Parathyroid adenoma (tissue), 2 donors: Measurements from ENCODE around the gene CACNA1A.

Experiments
- H2AFZ ChIP-seq: fragments of 300-600 bp; sonication (generic); one replicate; pipeline ENCODE4 v1.7.0; 2017; ENCODE audit warnings: antibody characterized with exemption, mild to moderate bottlenecking
- H3K27ac ChIP-seq: fragments of 300-600 bp; sonication (generic); one replicate; pipeline ENCODE4 v1.7.0; 2017
- H3K27me3 ChIP-seq: fragments of 300-600 bp; sonication (generic); one replicate; pipeline ENCODE4 v1.7.0; 2017; ENCODE audit warnings: low read length; ENCODE audit not compliant: control insufficient read depth, insufficient read depth
- H3K36me3 ChIP-seq: fragments of 300-600 bp; sonication (generic); one replicate; pipeline ENCODE4 v1.7.0; 2017; ENCODE audit warnings: low read length; ENCODE audit not compliant: control insufficient read depth, insufficient read depth
- H3K4me1 ChIP-seq: fragments of 300-600 bp; sonication (generic); one replicate; pipeline ENCODE4 v1.7.0; 2017; ENCODE audit warnings: control low read depth
- H3K4me2 ChIP-seq: fragments of 300-600 bp; sonication (generic); one replicate; pipeline ENCODE4 v1.7.0; 2017; ENCODE audit warnings: low read length
- H3K4me3 ChIP-seq: fragments of 300-600 bp; sonication (generic); one replicate; pipeline ENCODE4 v1.7.0; 2017; ENCODE audit warnings: low read depth, low read length
- H3K79me2 ChIP-seq: fragments of 300-600 bp; sonication (generic); one replicate; pipeline ENCODE4 v1.7.0; 2017; ENCODE audit warnings: control low read depth
- H3K9ac ChIP-seq: fragments of 300-600 bp; sonication (generic); one replicate; pipeline ENCODE4 v1.7.0; 2017; ENCODE audit warnings: mild to moderate bottlenecking
- H3K9me3 ChIP-seq: fragments of 300-600 bp; sonication (generic); one replicate; pipeline ENCODE4 v1.7.0; 2017; ENCODE audit warnings: low read length; ENCODE audit not compliant: control insufficient read depth
- CTCF ChIP-seq: fragments of 300-600 bp; sonication (generic); IDR thresholded peaks from one replicate; pipeline ENCODE4 v1.7.0; 2017; ENCODE audit warnings: antibody characterized with exemption, mild to moderate bottlenecking
- donor health status: primary hyperparathyroidism.

CACNA1A gene

DNA sequence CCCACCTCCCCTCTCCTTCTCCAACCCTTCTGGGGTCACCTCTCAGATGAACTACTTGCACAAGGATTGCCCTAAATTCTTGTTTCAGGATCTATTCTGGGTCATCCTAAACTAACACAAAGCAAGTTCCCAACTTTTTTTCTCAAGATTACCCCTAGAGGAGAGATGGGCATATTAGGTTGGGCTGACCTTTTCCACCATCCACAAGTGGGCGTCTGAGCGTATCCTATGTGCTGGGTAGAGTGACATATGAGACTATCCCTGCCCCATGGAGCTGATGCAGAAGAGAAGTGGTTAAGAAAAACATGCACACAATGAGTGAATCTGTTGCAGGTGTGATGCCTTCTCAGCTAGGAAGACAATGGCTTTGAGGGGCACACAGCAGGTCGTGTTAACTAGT, 132.7 kb downstream of the CACNA1A start:
- Histone ChIP-seq H3K36me3 (no peaks in the 10 kb centered on the region), H3K27ac (no peak overlapping the region), H3K9ac (no peak overlapping the region), H3K27me3 (no peaks in the 10 kb centered on the region), H3K4me1 (no peaks in the 10 kb centered on the region), H3K79me2 (no peaks in the 10 kb centered on the region), H3K9me3 (no peaks in the 10 kb centered on the region), H3K4me3 (no peak overlapping the region), H2AFZ (no peak overlapping the region), H3K4me2 (no peak overlapping the region)
- no peak for TF ChIP-seq CTCF

DNA sequence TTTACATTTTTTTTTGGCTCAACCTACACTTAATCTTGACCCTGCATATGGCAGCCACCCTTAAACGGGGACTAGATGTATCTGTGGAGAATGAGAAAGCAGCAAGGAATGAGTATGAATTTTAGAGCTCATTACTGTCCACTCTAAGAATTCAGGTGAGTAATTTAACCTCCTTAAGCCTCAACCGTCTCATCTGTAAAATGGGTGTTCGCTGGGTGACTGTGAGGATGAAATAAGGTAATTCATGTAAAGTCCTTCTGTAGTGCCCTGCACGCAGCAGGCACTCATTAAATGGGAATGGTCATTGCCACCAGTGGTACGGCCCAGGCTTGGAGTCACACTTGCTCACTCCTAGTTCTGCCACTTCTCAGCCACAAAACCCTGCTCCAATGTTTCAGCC, 135.3 kb downstream of the CACNA1A start:
- no peak overlapping the region for H3K9ac ChIP-seq
- H3K4me2 ChIP-seq, result no peak overlapping the region
- no peaks in the 10 kb centered on the region for H3K36me3 ChIP-seq
- H3K27me3 ChIP-seq, result no peaks in the 10 kb centered on the region
- no peaks in the 10 kb centered on the region for H3K79me2 ChIP-seq
- no peak for TF ChIP-seq CTCF
- H3K4me1 ChIP-seq, result no peaks in the 10 kb centered on the region
- H3K27ac ChIP-seq, result no peak overlapping the region
- no peak overlapping the region for H2AFZ ChIP-seq
- no peak overlapping the region for H3K4me3 ChIP-seq
- no peaks in the 10 kb centered on the region for H3K9me3 ChIP-seq

DNA sequence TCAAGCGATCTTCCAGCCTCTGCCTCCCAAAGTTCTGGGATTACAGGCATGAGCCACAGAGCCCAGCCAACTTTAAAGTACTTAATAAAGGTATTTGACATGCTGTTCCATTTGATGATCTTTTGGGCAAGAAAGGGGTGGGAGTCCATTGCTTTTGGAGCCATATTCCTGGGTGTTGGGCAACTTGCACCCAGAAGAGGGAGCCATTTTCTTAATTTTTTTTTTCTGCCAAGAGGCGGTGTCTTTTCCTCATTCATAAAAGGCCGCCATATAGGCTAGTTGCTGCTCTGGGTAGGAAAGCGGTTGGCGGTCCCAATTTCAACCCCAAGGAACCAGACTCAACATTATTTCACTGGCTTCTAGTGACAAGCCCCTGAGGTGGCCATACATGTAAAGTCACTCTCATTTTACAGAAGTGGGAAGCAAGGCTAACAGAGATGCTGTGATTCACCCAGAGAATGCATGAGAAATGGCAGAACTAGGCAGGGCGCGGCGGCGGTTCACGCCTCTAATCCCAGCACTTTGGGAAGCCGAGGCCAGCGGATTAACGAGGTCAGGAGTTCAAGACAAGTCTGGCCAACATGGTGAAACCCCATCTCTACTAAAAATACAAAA, 139.6 kb downstream of the CACNA1A start:
- TF ChIP-seq CTCF, result no peak
- H3K79me2 ChIP-seq, result no peaks in the 10 kb centered on the region

GRCh38 chr19:13363954-13364353, 142.3 kb downstream of the CACNA1A start:
- Histone ChIP-seq H3K4me2 (no peak overlapping the region), H2AFZ (no peak overlapping the region), H3K27me3 (no peaks in the 10 kb centered on the region), H3K79me2 (no peaks in the 10 kb centered on the region), H3K27ac (no peak overlapping the region), H3K36me3 (no peaks in the 10 kb centered on the region), H3K4me1 (no peaks in the 10 kb centered on the region), H3K9me3 (no peaks in the 10 kb centered on the region), H3K4me3 (no peak overlapping the region), H3K9ac (no peak overlapping the region)
- no peak for TF ChIP-seq CTCF

More for the DNA sequence above, 139.6 kb downstream of the CACNA1A start:
- H3K9me3 ChIP-seq, result no peaks in the 10 kb centered on the region
- no peak overlapping the region for H3K9ac ChIP-seq
- H3K4me1 ChIP-seq, result no peaks in the 10 kb centered on the region
- H3K4me3 ChIP-seq, result no peak overlapping the region
- no peaks in the 10 kb centered on the region for H3K27me3 ChIP-seq
- H3K4me2 ChIP-seq, result no peak overlapping the region
- H3K27ac ChIP-seq, result no peak overlapping the region
- no peaks in the 10 kb centered on the region for H3K36me3 ChIP-seq
- H2AFZ ChIP-seq, result no peak overlapping the region

DNA sequence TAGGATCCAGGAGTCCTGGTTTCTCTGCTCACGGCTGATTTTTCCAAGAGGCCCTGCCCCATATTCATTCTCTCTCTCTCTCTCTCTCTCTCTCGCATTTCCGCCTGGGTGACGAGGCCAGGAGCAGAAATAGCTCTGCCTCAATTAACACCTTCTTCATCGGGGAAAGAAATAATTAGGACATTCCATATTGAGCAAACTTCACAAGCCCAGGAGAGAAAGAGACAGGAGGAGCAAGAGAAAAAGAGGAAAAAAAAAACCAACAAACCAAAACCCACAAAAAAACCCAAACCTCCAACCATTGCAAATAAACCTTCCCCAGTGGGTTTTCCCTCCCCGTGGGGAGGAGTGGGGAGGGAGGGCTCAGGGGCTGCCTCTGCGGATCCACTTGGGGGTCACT, 143.0 kb downstream of the CACNA1A start:
- Histone ChIP-seq H3K79me2 (no peaks in the 10 kb centered on the region), H3K4me3 (no peak overlapping the region), H3K4me1 (no peaks in the 10 kb centered on the region), H3K27me3 (no peaks in the 10 kb centered on the region), H3K4me2 (no peak overlapping the region), H3K27ac (no peak overlapping the region), H3K9me3 (no peaks in the 10 kb centered on the region), H3K36me3 (no peaks in the 10 kb centered on the region), H2AFZ (no peak overlapping the region), H3K9ac (no peak overlapping the region)
- no peak for TF ChIP-seq CTCF
